Stimulated activated CD8-positive, alpha-beta memory T cell treated with anti-CD3 and anti-CD28 coated beads, Interleukin-7, amount 100 ng/mL, for 48 hours (primary cell): ENCODE results near the gene CLEC16A.

Experiments used
- DNase-seq, 2 donors: peaks; one replicate each; pipeline ENCODE4 v3.0.0-alpha.2; 2020; ENCODE audit warnings: low read depth in 1 of 2; ENCODE audit errors: extremely low read depth in 1 of 2

CLEC16A gene

GRCh38 chr16:11076259-11077018 lies 132.1 kb downstream of the CLEC16A start:
- DNase-seq, result peak; percentile 74 to 90

GRCh38 chr16:11078812-11079459 lies 134.6 kb downstream of the CLEC16A start:
- DNase-seq, result no peak

DNA sequence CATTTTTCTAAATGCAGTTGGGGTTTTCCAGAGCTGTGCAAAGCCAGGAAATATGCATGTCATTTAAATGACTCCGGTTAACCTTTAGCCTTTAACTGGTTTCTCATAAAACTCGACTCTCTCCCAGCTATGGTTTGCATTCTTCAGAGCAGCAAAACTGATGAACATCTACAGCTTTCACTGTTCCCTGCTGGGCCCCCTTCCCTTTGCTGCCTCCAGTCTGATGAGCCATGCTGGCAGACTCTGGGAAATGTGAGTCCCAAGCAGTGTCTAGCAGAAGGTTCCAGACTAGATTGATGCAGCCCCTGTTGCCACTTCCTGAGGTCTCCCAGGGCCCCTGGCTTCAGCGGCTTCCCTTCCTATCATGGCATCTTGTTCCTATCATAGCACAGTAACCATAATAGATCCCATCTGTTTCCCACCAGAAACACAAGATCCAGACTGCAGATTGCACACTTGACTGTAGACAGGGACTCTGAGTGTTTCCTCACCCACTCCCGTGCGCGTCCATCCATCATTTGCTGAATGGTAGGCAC lies 135.4 kb downstream of the CLEC16A start:
- no peak for DNase-seq

GRCh38 chr16:11080327-11080967 lies 136.1 kb downstream of the CLEC16A start:
- no peak for DNase-seq

DNA sequence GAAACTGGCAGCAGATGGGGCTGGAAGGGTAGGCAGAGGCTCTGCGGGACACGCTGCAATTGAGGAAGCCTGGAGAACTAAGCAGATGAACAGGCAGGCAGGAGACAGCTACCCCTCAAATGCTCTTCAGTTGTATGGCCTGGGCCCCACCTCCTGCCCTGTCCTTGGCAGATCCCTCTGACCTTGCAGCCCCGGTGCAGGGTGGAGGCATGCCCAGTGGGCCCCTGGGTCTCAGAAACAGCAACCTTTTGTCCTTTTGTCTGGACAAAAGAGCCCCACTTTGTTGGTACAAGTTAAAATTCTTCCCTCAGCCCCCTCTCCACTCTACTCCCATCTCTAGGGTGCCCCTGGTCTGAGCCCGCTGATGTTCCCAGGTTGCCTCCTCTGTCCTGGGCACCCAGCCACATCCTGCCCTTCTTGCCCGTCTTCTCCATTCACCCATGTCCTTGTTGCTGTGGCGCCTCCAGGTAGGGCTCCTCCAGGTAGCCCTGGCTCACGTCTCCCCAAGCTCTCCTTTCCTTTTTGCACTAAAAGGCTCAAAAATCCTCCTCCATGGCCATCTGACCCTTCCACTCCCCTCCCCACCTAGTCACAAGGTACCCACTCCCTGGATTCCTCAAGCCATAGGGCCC lies 136.8 kb downstream of the CLEC16A start:
- no peak for DNase-seq

DNA sequence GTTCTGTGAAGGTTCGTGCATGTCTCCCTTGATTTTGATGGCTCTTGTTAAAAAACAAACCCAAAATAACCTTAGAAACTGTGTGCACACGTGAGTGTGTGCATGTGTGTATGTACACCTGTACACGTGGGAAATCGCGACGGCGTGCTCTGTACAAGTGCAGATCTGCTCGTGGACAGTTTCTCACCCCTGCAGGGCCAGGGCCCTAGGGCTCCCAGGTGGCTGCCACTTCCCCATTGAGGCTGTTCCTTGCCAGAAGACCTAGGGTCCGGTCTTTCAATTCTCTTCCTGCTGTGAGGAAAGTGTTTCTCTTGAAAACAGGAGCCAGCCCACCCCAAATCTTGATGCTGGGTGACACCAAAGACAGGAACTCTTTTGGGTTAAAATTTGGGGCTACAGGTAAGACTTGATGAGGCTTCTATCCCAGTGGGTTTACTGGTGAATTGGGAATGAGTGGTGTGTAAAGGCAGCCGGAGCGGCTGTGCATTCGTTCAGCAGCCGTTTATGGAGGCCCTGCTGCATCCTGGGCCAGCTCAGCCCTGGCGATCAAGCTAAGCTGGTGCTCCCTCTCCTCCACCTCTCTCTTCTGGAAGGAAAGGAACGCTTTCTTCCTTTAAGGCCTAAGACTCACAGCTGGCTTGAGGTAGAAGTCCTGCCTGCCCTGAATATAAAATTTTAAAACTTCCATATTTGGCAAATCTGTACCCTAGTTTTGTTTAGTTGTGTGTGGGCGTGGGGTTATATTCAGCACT lies 137.9 kb downstream of the CLEC16A start:
- no peak for DNase-seq

- no peak for DNase-seq
Observed at GRCh38 chr16:11082860-11083388, 138.6 kb downstream of the CLEC16A start.

DNA sequence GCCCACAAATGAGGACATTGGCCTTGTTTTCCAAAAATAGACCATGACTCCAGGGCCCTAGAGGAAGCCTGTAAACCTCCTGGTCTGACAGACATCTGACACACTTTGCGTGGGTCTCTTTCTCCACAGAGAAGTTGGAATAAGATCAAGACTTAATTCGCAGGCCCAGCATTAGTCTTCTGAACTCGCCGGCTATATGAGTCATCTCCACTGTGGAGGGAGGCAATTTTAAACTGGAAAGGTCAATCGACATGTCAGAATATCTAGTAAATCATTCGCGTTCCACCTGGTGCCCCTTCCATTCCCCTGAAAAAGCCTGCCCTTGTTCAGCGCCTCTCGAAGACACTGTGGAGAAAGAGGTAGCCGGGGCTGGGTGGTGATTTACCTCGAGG lies 140.1 kb downstream of the CLEC16A start:
- no peak for DNase-seq

DNA sequence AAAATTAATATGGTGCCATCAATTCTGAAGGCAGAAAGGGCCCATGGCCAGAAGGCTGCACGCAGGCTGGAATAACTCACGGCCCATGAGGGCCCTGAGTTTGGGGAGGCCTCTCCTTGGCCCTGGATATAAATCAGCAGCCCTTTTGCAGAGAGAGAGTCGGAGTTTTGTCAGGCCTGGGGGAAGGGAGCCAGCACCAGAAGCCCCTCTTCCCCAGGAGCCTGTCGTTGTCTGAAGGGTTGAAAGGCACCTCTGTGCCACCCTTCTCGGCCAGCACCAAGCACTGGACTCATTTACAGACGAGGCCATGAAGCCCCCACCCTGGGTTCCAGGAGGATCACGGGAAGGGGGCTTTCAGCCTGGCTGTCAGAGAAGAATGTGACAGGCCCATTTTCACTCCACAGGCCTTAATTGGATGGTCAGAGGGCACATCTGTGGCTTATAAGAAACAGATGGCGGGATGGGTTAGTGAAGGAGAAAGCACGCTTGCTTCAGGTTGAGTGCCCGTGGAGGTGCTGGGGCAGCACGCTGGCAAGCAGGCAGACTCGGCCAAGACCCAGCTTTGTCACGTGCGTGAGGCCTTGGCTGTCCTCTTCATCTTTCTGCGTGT lies 140.6 kb downstream of the CLEC16A start:
- no peak for DNase-seq

DNA sequence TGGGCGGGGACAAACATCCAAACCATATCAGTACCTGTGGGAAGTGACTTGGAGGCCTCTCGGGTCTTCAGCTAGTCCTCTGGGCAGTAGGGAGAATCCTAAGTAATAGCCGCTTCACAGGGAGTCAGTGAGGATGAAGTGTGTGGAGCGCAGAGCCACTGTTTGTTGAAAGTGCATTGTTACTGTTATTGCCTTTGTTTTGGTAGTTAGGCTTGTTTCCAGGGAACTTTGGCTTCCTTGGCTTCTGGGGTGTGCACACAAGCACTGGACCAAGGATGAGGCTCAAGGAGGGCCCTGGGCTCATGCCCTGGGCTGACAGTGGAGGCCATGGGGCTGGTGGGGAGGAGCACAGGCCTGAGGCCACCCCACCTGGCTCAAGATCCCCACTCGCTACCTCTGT lies 141.6 kb downstream of the CLEC16A start:
- no peak for DNase-seq

DNA sequence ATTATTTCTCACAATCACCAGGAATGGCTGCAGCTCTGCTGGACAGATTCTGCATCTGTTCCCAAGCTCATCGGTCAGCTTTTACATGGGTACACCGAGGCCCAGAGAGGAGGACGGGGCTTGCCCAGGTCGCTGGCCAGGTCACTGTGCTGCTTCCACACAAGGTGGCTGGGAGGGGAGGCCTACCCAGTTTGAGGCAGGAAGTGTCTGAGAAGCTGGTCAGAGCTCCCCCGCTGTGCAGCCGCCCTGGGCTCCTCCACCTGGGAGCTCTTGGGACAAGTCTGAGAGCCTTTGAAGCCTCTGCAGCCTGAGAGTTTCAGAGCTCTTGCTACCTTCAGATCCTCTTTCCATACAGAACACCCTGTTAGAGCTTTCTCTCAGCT lies 143.3 kb downstream of the CLEC16A start:
- DNase-seq, result no peak

- peak in 1 of 2 donors; percentile 62 for DNase-seq
Observed at GRCh38 chr16:11088074-11088730, 143.8 kb downstream of the CLEC16A start.

- DNase-seq, result no peak
Observed at GRCh38 chr16:11088831-11089230, 144.5 kb downstream of the CLEC16A start.

GRCh38 chr16:11089504-11090124 lies 145.2 kb downstream of the CLEC16A start:
- DNase-seq, result no peak

DNA sequence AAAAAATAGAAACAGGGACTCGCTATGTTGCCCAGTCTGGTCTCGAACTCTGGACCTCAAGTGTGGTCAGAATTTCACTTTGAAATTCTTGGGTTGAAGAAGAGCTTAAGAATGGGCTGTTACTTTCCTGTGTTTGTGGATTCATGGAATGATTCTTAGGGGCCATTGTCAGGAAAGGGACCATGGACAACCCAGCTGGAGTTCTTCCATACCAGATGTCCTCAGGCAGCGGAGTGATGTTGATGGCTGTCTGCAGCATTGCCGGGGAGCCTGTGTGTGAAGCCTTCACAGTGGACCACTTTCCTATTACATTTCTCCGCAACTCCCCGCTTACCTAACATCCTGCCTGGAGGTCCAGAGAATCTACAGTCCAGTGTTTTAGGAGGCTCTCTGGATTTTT lies 145.9 kb downstream of the CLEC16A start:
- no peak for DNase-seq

- peak in 1 of 2 donors; percentile 83 for DNase-seq
Observed at GRCh38 chr16:11091021-11091785, 146.8 kb downstream of the CLEC16A start.

DNA sequence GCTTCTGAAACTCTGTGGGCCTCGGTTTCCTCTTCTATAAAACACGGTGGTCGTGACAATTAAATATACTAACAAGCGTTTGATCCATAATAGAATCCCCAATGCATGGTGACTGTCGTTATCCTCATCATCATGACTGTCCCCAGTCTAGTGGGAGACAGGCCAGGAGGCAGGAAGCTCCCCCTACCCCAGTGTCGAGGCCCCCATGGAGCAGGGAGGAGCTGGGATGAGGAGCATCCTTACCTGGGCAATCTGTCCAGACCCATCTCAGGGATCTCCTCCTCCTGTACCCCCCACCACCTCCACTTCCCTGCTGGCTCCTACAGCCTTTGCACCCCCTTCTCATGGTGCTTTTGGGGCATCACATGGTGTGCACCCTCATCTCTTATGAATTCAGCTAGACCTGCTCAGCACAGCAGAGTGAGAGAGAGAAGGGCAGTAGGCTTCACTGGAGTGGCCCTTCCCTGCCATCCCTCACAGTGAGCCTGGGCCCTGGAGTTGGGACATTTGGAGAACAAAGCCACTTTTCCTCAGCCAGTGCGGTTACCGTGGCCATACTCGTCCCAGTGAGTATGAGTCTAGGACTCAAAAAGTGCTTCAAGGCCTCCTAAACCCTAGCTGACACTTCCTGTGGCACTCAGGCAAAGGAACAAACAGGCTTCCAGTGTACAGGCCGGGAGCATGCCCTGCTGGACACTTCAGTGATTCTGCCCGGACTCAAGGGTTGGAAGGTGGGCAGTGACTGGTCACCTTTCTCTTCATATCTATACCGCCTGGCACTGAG lies 148.6 kb downstream of the CLEC16A start:
- DNase-seq, result no peak
